ENCODE measurements around the gene CX3CL1.
A peak's percentile ranks its signal among the peaks of the same experiment; 100 is the strongest.
"Not testable (repeated sequence)": the region's sequence is repeated elsewhere in the genome, so short reads cannot be mapped to it uniquely, and the experiment has no call there.

Gene CX3CL1

GRCh38 chr16:57372372-57373116 lies at the start of gene CX3CL1:
Gene CX3CL1, plus strand, starts transcription at chr16:57372490. Its CDS starts 79 bp downstream, at chr16:57372569.
- Histone ChIP-seq H3K36me3 (ENCODE audit: insufficient read depth, low read length) (no peaks in the 10 kb centered on the region), H3K4me3 (ENCODE audit: low read depth in 1 of 2, low read length in 2 of 2) (peak within 1 kb of the TSS; percentile 50 to 73), H3K4me1 (ENCODE audit: insufficient read depth, low read length) (peaks cover 28% of the 10 kb centered on the region), H3K27ac (ENCODE audit: low read depth, low read length) (no peak within 1 kb of the TSS), H3K27me3 (ENCODE audit: control insufficient read depth in 1 of 2, insufficient read depth in 2 of 2, low read length in 2 of 2) (no peaks in the 10 kb centered on the region), H3K9ac (ENCODE audit: low read length) (peak within 1 kb of the TSS; percentile 60), H3K9me3 (ENCODE audit: low read length) (no peaks in the 10 kb centered on the region)

GRCh38 chr16:57324749-57325148 lies 47.5 kb upstream of the CX3CL1 start:
- H3K4me3 ChIP-seq (ENCODE audit: low read depth in 1 of 2, low read length in 2 of 2) = no peak overlapping the region
- H3K27me3 ChIP-seq (ENCODE audit: control insufficient read depth in 1 of 2, insufficient read depth in 2 of 2, low read length in 2 of 2) = no peaks in the 10 kb centered on the region
- no peaks in the 10 kb centered on the region for H3K4me1 ChIP-seq (ENCODE audit: insufficient read depth, low read length)
- H3K27ac ChIP-seq (ENCODE audit: low read depth, low read length) = no peak overlapping the region
- H3K36me3 ChIP-seq (ENCODE audit: insufficient read depth, low read length) = no peaks in the 10 kb centered on the region
- no peaks in the 10 kb centered on the region for H3K9me3 ChIP-seq (ENCODE audit: low read length)
- H3K9ac ChIP-seq (ENCODE audit: low read length) = no peak overlapping the region

GRCh38 chr16:57325458-57325857 lies 46.8 kb upstream of the CX3CL1 start:
- Histone ChIP-seq H3K27me3 (ENCODE audit: control insufficient read depth in 1 of 2, insufficient read depth in 2 of 2, low read length in 2 of 2) (no peaks in the 10 kb centered on the region), H3K4me3 (ENCODE audit: low read depth in 1 of 2, low read length in 2 of 2) (no peak overlapping the region), H3K9ac (ENCODE audit: low read length) (no peak overlapping the region), H3K9me3 (ENCODE audit: low read length) (no peaks in the 10 kb centered on the region), H3K27ac (ENCODE audit: low read depth, low read length) (no peak overlapping the region), H3K4me1 (ENCODE audit: insufficient read depth, low read length) (no peaks in the 10 kb centered on the region), H3K36me3 (ENCODE audit: insufficient read depth, low read length) (no peaks in the 10 kb centered on the region)

GRCh38 chr16:57329718-57330327 lies 42.5 kb upstream of the CX3CL1 start:
- Histone ChIP-seq H3K4me1 (ENCODE audit: insufficient read depth, low read length) (no peaks in the 10 kb centered on the region), H3K27ac (ENCODE audit: low read depth, low read length) (no peak overlapping the region), H3K4me3 (ENCODE audit: low read depth in 1 of 2, low read length in 2 of 2) (no peak overlapping the region), H3K9me3 (ENCODE audit: low read length) (no peaks in the 10 kb centered on the region), H3K36me3 (ENCODE audit: insufficient read depth, low read length) (no peaks in the 10 kb centered on the region), H3K9ac (ENCODE audit: low read length) (no peak overlapping the region), H3K27me3 (ENCODE audit: control insufficient read depth in 1 of 2, insufficient read depth in 2 of 2, low read length in 2 of 2) (no peaks in the 10 kb centered on the region)

- Histone ChIP-seq H3K27me3 (ENCODE audit: control insufficient read depth in 1 of 2, insufficient read depth in 2 of 2, low read length in 2 of 2) (no peaks in the 10 kb centered on the region), H3K9ac (ENCODE audit: low read length) (no peak overlapping the region), H3K9me3 (ENCODE audit: low read length) (no peaks in the 10 kb centered on the region), H3K27ac (ENCODE audit: low read depth, low read length) (no peak overlapping the region), H3K36me3 (ENCODE audit: insufficient read depth, low read length) (no peaks in the 10 kb centered on the region), H3K4me1 (ENCODE audit: insufficient read depth, low read length) (no peaks in the 10 kb centered on the region), H3K4me3 (ENCODE audit: low read depth in 1 of 2, low read length in 2 of 2) (no peak overlapping the region)
These were observed 40.9 kb upstream of the CX3CL1 start for GRCh38 chr16:57331355-57331754.

GRCh38 chr16:57333402-57333801 lies 38.9 kb upstream of the CX3CL1 start:
- Histone ChIP-seq H3K9ac (ENCODE audit: low read length) (no peak overlapping the region), H3K4me1 (ENCODE audit: insufficient read depth, low read length) (no peaks in the 10 kb centered on the region), H3K36me3 (ENCODE audit: insufficient read depth, low read length) (no peaks in the 10 kb centered on the region), H3K27ac (ENCODE audit: low read depth, low read length) (no peak overlapping the region), H3K4me3 (ENCODE audit: low read depth in 1 of 2, low read length in 2 of 2) (no peak overlapping the region), H3K9me3 (ENCODE audit: low read length) (no peaks in the 10 kb centered on the region), H3K27me3 (ENCODE audit: control insufficient read depth in 1 of 2, insufficient read depth in 2 of 2, low read length in 2 of 2) (no peaks in the 10 kb centered on the region)

GRCh38 chr16:57335366-57335765 lies 36.9 kb upstream of the CX3CL1 start:
- no peaks in the 10 kb centered on the region for H3K36me3 ChIP-seq (ENCODE audit: insufficient read depth, low read length)
- H3K27ac ChIP-seq (ENCODE audit: low read depth, low read length) = no peak overlapping the region
- no peak overlapping the region for H3K4me3 ChIP-seq (ENCODE audit: low read depth in 1 of 2, low read length in 2 of 2)

GRCh38 chr16:57341062-57341440 lies 31.2 kb upstream of the CX3CL1 start:
- no peak overlapping the region for H3K4me3 ChIP-seq (ENCODE audit: low read depth in 1 of 2, low read length in 2 of 2)
- peaks cover 15% of the 10 kb centered on the region for H3K4me1 ChIP-seq (ENCODE audit: insufficient read depth, low read length)
- no peaks in the 10 kb centered on the region for H3K27me3 ChIP-seq (ENCODE audit: control insufficient read depth in 1 of 2, insufficient read depth in 2 of 2, low read length in 2 of 2)
- H3K36me3 ChIP-seq (ENCODE audit: insufficient read depth, low read length) = no peaks in the 10 kb centered on the region
- no peak overlapping the region for H3K27ac ChIP-seq (ENCODE audit: low read depth, low read length)
- H3K9me3 ChIP-seq (ENCODE audit: low read length) = no peaks in the 10 kb centered on the region
- H3K9ac ChIP-seq (ENCODE audit: low read length) = no peak overlapping the region

More at GRCh38 chr16:57335366-57335765, 36.9 kb upstream of the CX3CL1 start:
- Histone ChIP-seq H3K27me3 (ENCODE audit: control insufficient read depth in 1 of 2, insufficient read depth in 2 of 2, low read length in 2 of 2) (no peaks in the 10 kb centered on the region), H3K9ac (ENCODE audit: low read length) (no peak overlapping the region), H3K4me1 (ENCODE audit: insufficient read depth, low read length) (no peaks in the 10 kb centered on the region), H3K9me3 (ENCODE audit: low read length) (no peaks in the 10 kb centered on the region)

- Histone ChIP-seq H3K36me3 (ENCODE audit: insufficient read depth, low read length) (no peaks in the 10 kb centered on the region), H3K9ac (ENCODE audit: low read length) (no peak overlapping the region), H3K27ac (ENCODE audit: low read depth, low read length) (no peak overlapping the region), H3K9me3 (ENCODE audit: low read length) (no peaks in the 10 kb centered on the region), H3K27me3 (ENCODE audit: control insufficient read depth in 1 of 2, insufficient read depth in 2 of 2, low read length in 2 of 2) (no peaks in the 10 kb centered on the region), H3K4me1 (ENCODE audit: insufficient read depth, low read length) (peaks cover 15% of the 10 kb centered on the region), H3K4me3 (ENCODE audit: low read depth in 1 of 2, low read length in 2 of 2) (no peak overlapping the region)
These were observed 30.6 kb upstream of the CX3CL1 start for GRCh38 chr16:57341441-57342303.

- not testable (repeated sequence) for H3K9me3 ChIP-seq (ENCODE audit: low read length)
These were observed 29.7 kb upstream of the CX3CL1 start for GRCh38 chr16:57342606-57343005.

GRCh38 chr16:57343221-57343620 lies 29.1 kb upstream of the CX3CL1 start:
- Histone ChIP-seq H3K9me3 (ENCODE audit: low read length) (no peaks in the 10 kb centered on the region), H3K4me1 (ENCODE audit: insufficient read depth, low read length) (peaks cover 15% of the 10 kb centered on the region), H3K27me3 (ENCODE audit: control insufficient read depth in 1 of 2, insufficient read depth in 2 of 2, low read length in 2 of 2) (no peaks in the 10 kb centered on the region), H3K36me3 (ENCODE audit: insufficient read depth, low read length) (no peaks in the 10 kb centered on the region), H3K4me3 (ENCODE audit: low read depth in 1 of 2, low read length in 2 of 2) (no peak overlapping the region), H3K9ac (ENCODE audit: low read length) (no peak overlapping the region), H3K27ac (ENCODE audit: low read depth, low read length) (no peak overlapping the region)

More at GRCh38 chr16:57342606-57343005, 29.7 kb upstream of the CX3CL1 start:
- H3K27me3 ChIP-seq (ENCODE audit: control insufficient read depth in 1 of 2, insufficient read depth in 2 of 2, low read length in 2 of 2); H3K36me3 ChIP-seq (ENCODE audit: insufficient read depth, low read length); H3K4me3 ChIP-seq (ENCODE audit: low read depth in 1 of 2, low read length in 2 of 2); H3K9ac ChIP-seq (ENCODE audit: low read length); H3K27ac ChIP-seq (ENCODE audit: low read depth, low read length): not testable (repeated sequence)
- peaks cover 15% of the 10 kb centered on the region for H3K4me1 ChIP-seq (ENCODE audit: insufficient read depth, low read length)
